A673 (cell line): Measurements from ENCODE around the gene DSCAML1. TPM values are rescaled to one million over a fixed set of nuclear protein-coding genes. Genes with fewer than 3 reads are reported as not detected.

Source experiments
- BruUV-seq: library from RNA; stranded (reverse); fragments of 400-500 nt; replicated peaks from 2 replicates; lab custom pipeline; 2021; lab: Mats Ljungman, UMichigan
- CTCF ChIA-PET: fragments of 300-600 bp; sonication (Branson Sonifier 250); formaldehyde crosslinking; loops from one replicate; lab custom pipeline; 2022; ENCODE audit warnings: antibody characterized with exemption; lab: Charles Lee
- POLR2A ChIA-PET: fragments of 300-600 bp; sonication (Branson Sonifier 250); formaldehyde crosslinking; loops from one replicate; lab custom pipeline; 2022; ENCODE audit warnings: antibody characterized with exemption; ENCODE audit not compliant: low non-redundant PET; lab: Charles Lee
- DNase-seq: peaks from one replicate; pipeline ENCODE4 v3.0.0-alpha.2; 2015; ENCODE audit warnings: low spot score
- H3K27ac ChIP-seq: fragments of 200-600 bp; sonication (generic); 2 replicates; pipeline ENCODE4 v1.5.1; 2016; ENCODE audit warnings: mixed run types, low read depth, mild to moderate bottlenecking, mixed read lengths, antibody characterized with exemption, low read length; ENCODE audit not compliant: poor library complexity, severe bottlenecking
- H3K27me3 ChIP-seq: fragments of 200-600 bp; sonication (generic); replicated peaks from 2 replicates; pipeline ENCODE4 v1.6.1; 2017; ENCODE audit warnings: mixed run types, low read depth, mild to moderate bottlenecking, mixed read lengths, antibody characterized with exemption, low read length; ENCODE audit not compliant: insufficient read depth, poor library complexity
- H3K36me3 ChIP-seq: fragments of 200-600 bp; sonication (generic); 2 replicates; pipeline ENCODE4 v1.6.1; 2016; ENCODE audit warnings: mixed run types, mild to moderate bottlenecking, mixed read lengths, antibody characterized with exemption, low read length; ENCODE audit not compliant: insufficient read depth, poor library complexity, severe bottlenecking
- H3K4me1 ChIP-seq: fragments of 200-600 bp; sonication (generic); 2 replicates; pipeline ENCODE4 v1.6.1; 2017; ENCODE audit warnings: mixed run types, mild to moderate bottlenecking, mixed read lengths, antibody characterized with exemption, low read length; ENCODE audit not compliant: insufficient read depth, poor library complexity, severe bottlenecking
- H3K4me3 ChIP-seq: fragments of 200-600 bp; sonication (generic); 2 replicates; pipeline ENCODE4 v1.5.1; 2016; ENCODE audit warnings: low read depth, mixed run types, mild to moderate bottlenecking, mixed read lengths, low read length; ENCODE audit not compliant: poor library complexity, severe bottlenecking
- H3K9me3 ChIP-seq: fragments of 200-600 bp; sonication (generic); 2 replicates; pipeline ENCODE4 v1.6.1; 2016; ENCODE audit warnings: mixed run types, low read depth, mild to moderate bottlenecking, mixed read lengths, antibody characterized with exemption, low read length; ENCODE audit not compliant: poor library complexity, severe bottlenecking
- EZH2 ChIP-seq: fragments of 200-600 bp; sonication (generic); IDR thresholded peaks from 2 replicates; pipeline ENCODE4 v1.6.1; 2017; ENCODE audit warnings: borderline replicate concordance, low read depth, mild to moderate bottlenecking, mixed read lengths, antibody characterized with exemption, low read length; ENCODE audit not compliant: poor library complexity, severe bottlenecking
- intact Hi-C: fragments of 100-400 bp; cut with micrococcal nuclease; formaldehyde crosslinking; loops from one replicate; pipeline ENCODE4 v1.10.0; 2022; ENCODE audit not compliant: unreplicated experiment
- total RNA-seq: library from RNA; stranded (reverse); gene quantifications from 2 replicates; pipeline ENCODE4 v1.2.3, GENCODE V29; 2021
- TF ChIP-seq, protein P1 (sequence below): fragments of 300-800, 200-600 bp; sonication (generic); conservative IDR thresholded peaks from 2 replicates; pipeline ENCODE4 v1.5.1; 2017; ENCODE audit warnings: low read depth, mild to moderate bottlenecking, antibody characterized with exemption, low read length, moderate library complexity, mixed read lengths

Gene DSCAML1
- total RNA-seq, 1 experiment from 2014 or later = not detected

DNA sequence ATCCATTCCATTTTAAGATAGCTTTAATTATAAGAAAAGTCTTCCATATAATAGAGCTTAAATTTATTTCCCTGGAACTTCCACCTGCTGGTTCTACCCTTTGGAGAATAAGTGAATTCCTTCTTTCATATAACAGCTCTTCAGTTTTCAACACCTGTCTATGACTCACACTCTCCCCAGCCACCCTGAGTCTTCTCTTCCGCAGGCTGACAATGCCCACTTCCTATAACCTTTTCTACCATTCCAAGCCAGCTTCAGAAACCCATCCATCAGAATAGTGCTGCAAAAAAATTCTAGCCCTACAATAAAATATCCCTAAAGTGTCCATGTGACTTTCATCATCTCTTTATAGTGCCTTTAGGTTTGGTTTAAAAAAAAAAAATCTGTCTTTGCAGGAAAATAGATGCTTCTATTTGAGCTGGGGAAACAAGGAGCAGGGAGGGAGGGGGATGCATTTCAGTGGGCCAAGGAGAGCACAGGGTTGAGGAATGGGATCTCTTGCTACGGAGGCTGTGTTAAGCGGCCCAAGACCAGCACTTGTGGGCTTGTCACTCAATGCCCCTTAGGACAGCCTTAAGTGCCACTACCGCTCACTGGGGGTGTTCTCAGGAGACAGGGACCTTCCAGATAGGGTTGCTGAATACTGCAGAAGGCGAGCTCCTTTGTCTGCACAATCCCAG is 178.6 kb downstream of the DSCAML1 start:
- CTCF ChIA-PET = interaction anchor here (0.8 kb wide), 1 partner anchor 192 kb away, joined by 3 read pairs; no protein-coding TSS in a partner anchor

DNA sequence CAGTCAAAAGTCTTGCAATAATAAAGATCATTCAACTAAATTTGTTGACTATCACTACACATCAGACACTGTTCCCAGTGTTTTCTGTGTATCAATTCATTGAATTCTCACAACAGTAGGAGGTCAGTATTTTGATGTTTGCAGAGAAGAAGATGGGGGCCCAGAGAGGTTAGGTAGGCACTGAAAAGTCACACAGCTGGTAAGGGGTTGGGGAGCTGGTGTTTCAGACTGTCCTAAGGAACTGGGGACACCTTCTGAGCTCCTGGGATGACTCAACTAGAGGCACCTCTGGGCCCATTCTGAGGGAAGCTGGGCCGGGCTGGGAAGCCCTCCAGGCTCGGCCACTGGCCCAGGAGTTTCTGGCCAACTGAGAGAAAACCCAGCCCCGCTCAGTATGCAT is 180.0 kb downstream of the DSCAML1 start:
- peaks cover 5% of the 10 kb centered on the region for H3K9me3 ChIP-seq
- CTCF ChIA-PET = interaction anchor here (1.0 kb wide), 1 partner anchor 191 kb away, joined by 3 read pairs; no protein-coding TSS in a partner anchor
- BruUV-seq = no TSS peak

More for the DNA sequence above, 178.6 kb downstream of the DSCAML1 start:
- POLR2A ChIA-PET = no interaction called here
- peaks cover 22% of the 10 kb centered on the region for H3K27me3 ChIP-seq
- H3K4me3 ChIP-seq = no peak overlapping the region
- no peaks in the 10 kb centered on the region for H3K36me3 ChIP-seq
- DNase-seq = no peak
- BruUV-seq = no TSS peak
- TF ChIP-seq, protein P1, sequence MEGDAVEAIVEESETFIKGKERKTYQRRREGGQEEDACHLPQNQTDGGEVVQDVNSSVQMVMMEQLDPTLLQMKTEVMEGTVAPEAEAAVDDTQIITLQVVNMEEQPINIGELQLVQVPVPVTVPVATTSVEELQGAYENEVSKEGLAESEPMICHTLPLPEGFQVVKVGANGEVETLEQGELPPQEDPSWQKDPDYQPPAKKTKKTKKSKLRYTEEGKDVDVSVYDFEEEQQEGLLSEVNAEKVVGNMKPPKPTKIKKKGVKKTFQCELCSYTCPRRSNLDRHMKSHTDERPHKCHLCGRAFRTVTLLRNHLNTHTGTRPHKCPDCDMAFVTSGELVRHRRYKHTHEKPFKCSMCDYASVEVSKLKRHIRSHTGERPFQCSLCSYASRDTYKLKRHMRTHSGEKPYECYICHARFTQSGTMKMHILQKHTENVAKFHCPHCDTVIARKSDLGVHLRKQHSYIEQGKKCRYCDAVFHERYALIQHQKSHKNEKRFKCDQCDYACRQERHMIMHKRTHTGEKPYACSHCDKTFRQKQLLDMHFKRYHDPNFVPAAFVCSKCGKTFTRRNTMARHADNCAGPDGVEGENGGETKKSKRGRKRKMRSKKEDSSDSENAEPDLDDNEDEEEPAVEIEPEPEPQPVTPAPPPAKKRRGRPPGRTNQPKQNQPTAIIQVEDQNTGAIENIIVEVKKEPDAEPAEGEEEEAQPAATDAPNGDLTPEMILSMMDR = no peak
- TF ChIP-seq EZH2 = no peak
- intact Hi-C loops = no loop called here
- H3K27ac ChIP-seq = no peak overlapping the region
- H3K4me1 ChIP-seq = no peaks in the 10 kb centered on the region
- peaks cover 5% of the 10 kb centered on the region for H3K9me3 ChIP-seq

DNA sequence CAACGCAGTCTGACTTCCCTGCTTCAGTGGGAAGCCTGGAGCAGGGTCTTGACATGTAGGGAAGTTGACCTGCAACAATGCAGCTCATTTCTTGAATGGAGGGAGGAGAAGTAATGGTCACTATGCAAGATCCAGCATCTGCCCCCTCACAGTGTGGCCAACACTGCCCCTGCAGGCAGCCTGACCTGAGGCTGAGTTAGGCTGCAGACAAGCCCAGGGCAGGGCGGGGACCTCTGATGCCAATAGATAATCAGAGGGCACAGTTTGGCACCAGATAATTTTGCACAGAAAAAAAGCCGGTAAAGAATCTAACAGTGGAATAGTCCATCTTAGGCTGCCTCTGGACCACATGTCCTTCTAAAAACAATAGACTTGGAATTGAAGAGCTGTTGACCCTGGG is 182.3 kb downstream of the DSCAML1 start:
- Histone ChIP-seq H3K36me3 (no peaks in the 10 kb centered on the region), H3K9me3 (no peaks in the 10 kb centered on the region), H3K4me3 (no peak overlapping the region), H3K27ac (no peak overlapping the region), H3K4me1 (no peaks in the 10 kb centered on the region), H3K27me3 (peaks cover 43% of the 10 kb centered on the region)
- no peak for TF ChIP-seq EZH2
- TF ChIP-seq, protein P1 = no peak
- CTCF ChIA-PET = no interaction called here
- DNase-seq = no peak
- intact Hi-C loops = no loop called here
- BruUV-seq = no TSS peak
- POLR2A ChIA-PET = no interaction called here

More for the DNA sequence above, 180.0 kb downstream of the DSCAML1 start:
- TF ChIP-seq, protein P1 = no peak
- no peak for TF ChIP-seq EZH2
- POLR2A ChIA-PET = no interaction called here
- intact Hi-C loops = no loop called here
- H3K27ac ChIP-seq = no peak overlapping the region
- H3K27me3 ChIP-seq = peaks cover 32% of the 10 kb centered on the region
- no peak overlapping the region for H3K4me3 ChIP-seq
- H3K4me1 ChIP-seq = no peaks in the 10 kb centered on the region
- H3K36me3 ChIP-seq = no peaks in the 10 kb centered on the region
- no peak for DNase-seq
